ENCODE measurements around the gene RASSF8.
A peak's percentile ranks its signal among the peaks of the same experiment; 100 is the strongest.

Gene RASSF8

DNA sequence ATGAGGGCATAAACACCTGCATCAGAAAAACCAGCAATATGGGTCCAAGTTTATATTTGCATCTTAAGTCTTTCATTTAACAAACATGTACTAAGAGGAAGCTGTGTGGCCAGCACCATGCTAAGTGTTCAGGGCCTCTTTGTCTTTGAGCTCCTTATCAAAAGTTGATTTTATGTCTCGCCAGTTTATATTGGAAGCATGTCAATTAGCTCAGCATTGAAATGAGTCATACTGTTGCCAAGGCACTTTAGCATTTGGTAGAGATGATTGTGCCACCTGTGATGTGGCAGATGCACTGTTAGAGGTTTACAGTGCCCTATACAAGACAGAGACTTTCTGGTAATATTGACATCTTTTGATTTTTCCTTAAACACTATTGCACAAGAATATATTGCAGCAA lies 97.9 kb downstream of the RASSF8 start:
- TF ChIP-seq CREB1 (IDR thresholded peaks at IDR 0.05; ENCODE audit: low read depth) = no peak
- no peak for TF ChIP-seq USF1 (IDR thresholded peaks at IDR 0.05)
- TF ChIP-seq CEBPB (IDR thresholded peaks at IDR 0.05) = no peak
- TF ChIP-seq NFIC (IDR thresholded peaks at IDR 0.05) = no peak

GRCh38 chr12:26058308-26058707 lies 99.8 kb downstream of the RASSF8 start:
- TF ChIP-seq TEAD4 (IDR thresholded peaks at IDR 0.05) = no peak
- TF ChIP-seq CEBPB (IDR thresholded peaks at IDR 0.05) = no peak
- TF ChIP-seq ZBTB7A (IDR thresholded peaks at IDR 0.05; ENCODE audit: low read depth) = no peak
- TF ChIP-seq NFIC (IDR thresholded peaks at IDR 0.05) = no peak
- TF ChIP-seq RAD21 (IDR thresholded peaks at IDR 0.05; ENCODE audit: low read depth) = peak; percentile 44
- no peak for TF ChIP-seq FOXM1 (IDR thresholded peaks at IDR 0.05; ENCODE audit: borderline replicate concordance, low read depth)

- no peak for TF ChIP-seq RAD21 (IDR thresholded peaks at IDR 0.05; ENCODE audit: low read depth)
- no peak for TF ChIP-seq FOXM1 (IDR thresholded peaks at IDR 0.05; ENCODE audit: borderline replicate concordance, low read depth)
- no peak for TF ChIP-seq EGR1 (IDR thresholded peaks at IDR 0.05)
- no peak for TF ChIP-seq TEAD4 (IDR thresholded peaks at IDR 0.05)
- TF ChIP-seq EP300 (IDR thresholded peaks at IDR 0.05; ENCODE audit: borderline replicate concordance) = no peak
- TF ChIP-seq, protein P1, sequence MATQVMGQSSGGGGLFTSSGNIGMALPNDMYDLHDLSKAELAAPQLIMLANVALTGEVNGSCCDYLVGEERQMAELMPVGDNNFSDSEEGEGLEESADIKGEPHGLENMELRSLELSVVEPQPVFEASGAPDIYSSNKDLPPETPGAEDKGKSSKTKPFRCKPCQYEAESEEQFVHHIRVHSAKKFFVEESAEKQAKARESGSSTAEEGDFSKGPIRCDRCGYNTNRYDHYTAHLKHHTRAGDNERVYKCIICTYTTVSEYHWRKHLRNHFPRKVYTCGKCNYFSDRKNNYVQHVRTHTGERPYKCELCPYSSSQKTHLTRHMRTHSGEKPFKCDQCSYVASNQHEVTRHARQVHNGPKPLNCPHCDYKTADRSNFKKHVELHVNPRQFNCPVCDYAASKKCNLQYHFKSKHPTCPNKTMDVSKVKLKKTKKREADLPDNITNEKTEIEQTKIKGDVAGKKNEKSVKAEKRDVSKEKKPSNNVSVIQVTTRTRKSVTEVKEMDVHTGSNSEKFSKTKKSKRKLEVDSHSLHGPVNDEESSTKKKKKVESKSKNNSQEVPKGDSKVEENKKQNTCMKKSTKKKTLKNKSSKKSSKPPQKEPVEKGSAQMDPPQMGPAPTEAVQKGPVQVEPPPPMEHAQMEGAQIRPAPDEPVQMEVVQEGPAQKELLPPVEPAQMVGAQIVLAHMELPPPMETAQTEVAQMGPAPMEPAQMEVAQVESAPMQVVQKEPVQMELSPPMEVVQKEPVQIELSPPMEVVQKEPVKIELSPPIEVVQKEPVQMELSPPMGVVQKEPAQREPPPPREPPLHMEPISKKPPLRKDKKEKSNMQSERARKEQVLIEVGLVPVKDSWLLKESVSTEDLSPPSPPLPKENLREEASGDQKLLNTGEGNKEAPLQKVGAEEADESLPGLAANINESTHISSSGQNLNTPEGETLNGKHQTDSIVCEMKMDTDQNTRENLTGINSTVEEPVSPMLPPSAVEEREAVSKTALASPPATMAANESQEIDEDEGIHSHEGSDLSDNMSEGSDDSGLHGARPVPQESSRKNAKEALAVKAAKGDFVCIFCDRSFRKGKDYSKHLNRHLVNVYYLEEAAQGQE (IDR thresholded peaks at IDR 0.05; ENCODE audit: low read depth) = no peak
- no peak for TF ChIP-seq TCF12 (IDR thresholded peaks at IDR 0.05; ENCODE audit: low read depth)
- no peak for TF ChIP-seq CREB1 (IDR thresholded peaks at IDR 0.05; ENCODE audit: low read depth)
- no peak for TF ChIP-seq ZBTB7A (IDR thresholded peaks at IDR 0.05; ENCODE audit: low read depth)
- TF ChIP-seq CEBPB (IDR thresholded peaks at IDR 0.05) = no peak
- TF ChIP-seq USF1 (IDR thresholded peaks at IDR 0.05) = no peak
- no peak for TF ChIP-seq YY1 (IDR thresholded peaks at IDR 0.05; ENCODE audit: low read depth)
- TF ChIP-seq, protein P2, sequence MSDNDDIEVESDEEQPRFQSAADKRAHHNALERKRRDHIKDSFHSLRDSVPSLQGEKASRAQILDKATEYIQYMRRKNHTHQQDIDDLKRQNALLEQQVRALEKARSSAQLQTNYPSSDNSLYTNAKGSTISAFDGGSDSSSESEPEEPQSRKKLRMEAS (IDR thresholded peaks at IDR 0.05) = no peak
- no peak for TF ChIP-seq TAF1 (IDR thresholded peaks at IDR 0.05; ENCODE audit: low read depth)
- no peak for TF ChIP-seq NFIC (IDR thresholded peaks at IDR 0.05)
Measured at GRCh38 chr12:26058818-26059217, 100.3 kb downstream of the RASSF8 start.

DNA sequence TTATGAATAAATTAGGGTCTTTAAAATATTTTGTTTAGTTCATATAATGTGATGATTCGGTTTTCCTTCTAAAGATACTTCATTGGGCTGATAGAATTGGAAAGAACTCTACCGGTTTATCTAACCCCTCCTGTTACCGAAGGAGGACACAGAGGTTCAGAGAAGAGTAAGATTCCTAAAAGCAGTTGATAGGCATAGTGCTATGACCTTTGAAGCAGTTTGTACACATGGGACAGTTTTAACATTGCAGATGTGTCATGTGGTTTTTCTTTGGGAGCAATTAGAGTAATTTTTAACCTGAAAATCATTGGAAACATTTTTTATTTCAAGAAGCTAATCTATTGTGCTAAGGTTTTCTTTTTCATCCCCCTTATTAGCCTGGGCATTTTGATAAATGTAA lies 103.5 kb downstream of the RASSF8 start:
- TF ChIP-seq, protein P2 (IDR thresholded peaks at IDR 0.05) = no peak
- TF ChIP-seq FOXM1 (IDR thresholded peaks at IDR 0.05; ENCODE audit: borderline replicate concordance, low read depth) (no peak), USF1 (IDR thresholded peaks at IDR 0.05) (no peak), EGR1 (IDR thresholded peaks at IDR 0.05) (no peak)
- TF ChIP-seq, protein P1 (IDR thresholded peaks at IDR 0.05; ENCODE audit: low read depth) = no peak

- TF ChIP-seq, protein P2 (IDR thresholded peaks at IDR 0.05) = no peak
- TF ChIP-seq RAD21 (IDR thresholded peaks at IDR 0.05; ENCODE audit: low read depth) (no peak), EGR1 (IDR thresholded peaks at IDR 0.05) (no peak), TCF12 (IDR thresholded peaks at IDR 0.05; ENCODE audit: low read depth) (no peak), ZBTB7A (IDR thresholded peaks at IDR 0.05; ENCODE audit: low read depth) (no peak), TAF1 (IDR thresholded peaks at IDR 0.05; ENCODE audit: low read depth) (no peak), CREB1 (IDR thresholded peaks at IDR 0.05; ENCODE audit: low read depth) (no peak), NFIC (IDR thresholded peaks at IDR 0.05) (no peak), FOXM1 (IDR thresholded peaks at IDR 0.05; ENCODE audit: borderline replicate concordance, low read depth) (no peak), CEBPB (IDR thresholded peaks at IDR 0.05) (no peak)
- TF ChIP-seq, protein P1 (IDR thresholded peaks at IDR 0.05; ENCODE audit: low read depth) = no peak
Measured at GRCh38 chr12:26062566-26062965, 104.1 kb downstream of the RASSF8 start.

Data from Ishikawa (cell line).